GM19099 (cell line): ENCODE results near the gene ATP5PB.

ENCODE experiments used
- POLR2A ChIP-seq: IDR thresholded peaks from 3 replicates; pipeline ENCODE4 v1.6.1; 2011; ENCODE audit warnings: low read depth; ENCODE audit not compliant: insufficient read length; ENCODE audit errors: extremely low read depth

The ATP5PB gene

DNA sequence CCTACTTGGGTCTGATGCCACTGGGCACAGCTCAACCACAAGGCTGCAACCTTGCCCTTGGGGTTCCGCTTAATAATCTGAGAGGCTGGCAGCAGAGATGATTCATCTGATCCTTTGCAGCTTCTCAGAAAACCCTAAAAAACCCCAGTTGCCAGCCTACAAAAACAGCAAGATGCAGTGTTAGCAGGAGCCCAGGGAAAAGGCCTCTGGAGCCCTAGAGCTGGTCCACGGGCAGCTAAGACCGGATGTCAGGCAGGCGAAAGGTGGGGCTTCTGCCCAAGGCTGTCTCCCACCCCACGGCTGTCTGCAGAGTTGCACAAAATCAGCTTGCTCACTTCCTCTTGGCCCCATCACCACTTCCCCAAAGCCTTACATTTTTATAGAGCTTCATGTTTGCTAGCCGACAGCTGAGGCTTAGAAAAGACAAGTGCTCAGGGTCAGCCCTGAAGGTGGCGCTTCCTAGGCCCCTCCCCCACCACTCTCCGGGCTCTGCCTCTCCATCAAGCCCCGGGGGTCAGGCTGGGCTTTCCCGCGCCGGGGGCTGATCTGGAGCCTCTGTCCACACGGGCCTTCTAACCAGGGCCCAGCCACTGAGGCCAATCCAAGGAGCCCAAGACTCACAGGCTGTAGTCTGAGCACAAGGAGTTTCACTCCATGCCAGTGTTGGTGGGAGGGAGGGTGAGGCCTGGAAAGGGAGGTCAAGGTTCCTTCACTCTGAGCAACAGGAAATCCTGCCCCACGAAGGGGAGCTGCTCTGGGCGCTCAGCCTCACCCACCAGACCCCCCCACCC is 58.3 kb downstream of the ATP5PB start:
- TF ChIP-seq POLR2A, result peak; percentile 62

GRCh38 chr1:111509997-111510375 is 60.7 kb downstream of the ATP5PB start:
- TF ChIP-seq POLR2A, result no peak

- TF ChIP-seq POLR2A, result no peak
Measured at GRCh38 chr1:111511370-111511769, 62.1 kb downstream of the ATP5PB start.
